Stimulated activated CD4-positive, alpha-beta T cell treated with anti-CD3 and anti-CD28 coated beads, Interleukin-15, amount 100 ng/mL, for 24 hours (primary cell): Measurements from ENCODE around the gene ORM2.
"Not testable (repeated sequence)": the region's sequence is repeated elsewhere in the genome, so short reads cannot be mapped to it uniquely, and the experiment has no call there.

Experiments
- DNase-seq: peaks from one replicate; pipeline ENCODE4 v3.0.0-alpha.2; 2020

The ORM2 gene

DNA sequence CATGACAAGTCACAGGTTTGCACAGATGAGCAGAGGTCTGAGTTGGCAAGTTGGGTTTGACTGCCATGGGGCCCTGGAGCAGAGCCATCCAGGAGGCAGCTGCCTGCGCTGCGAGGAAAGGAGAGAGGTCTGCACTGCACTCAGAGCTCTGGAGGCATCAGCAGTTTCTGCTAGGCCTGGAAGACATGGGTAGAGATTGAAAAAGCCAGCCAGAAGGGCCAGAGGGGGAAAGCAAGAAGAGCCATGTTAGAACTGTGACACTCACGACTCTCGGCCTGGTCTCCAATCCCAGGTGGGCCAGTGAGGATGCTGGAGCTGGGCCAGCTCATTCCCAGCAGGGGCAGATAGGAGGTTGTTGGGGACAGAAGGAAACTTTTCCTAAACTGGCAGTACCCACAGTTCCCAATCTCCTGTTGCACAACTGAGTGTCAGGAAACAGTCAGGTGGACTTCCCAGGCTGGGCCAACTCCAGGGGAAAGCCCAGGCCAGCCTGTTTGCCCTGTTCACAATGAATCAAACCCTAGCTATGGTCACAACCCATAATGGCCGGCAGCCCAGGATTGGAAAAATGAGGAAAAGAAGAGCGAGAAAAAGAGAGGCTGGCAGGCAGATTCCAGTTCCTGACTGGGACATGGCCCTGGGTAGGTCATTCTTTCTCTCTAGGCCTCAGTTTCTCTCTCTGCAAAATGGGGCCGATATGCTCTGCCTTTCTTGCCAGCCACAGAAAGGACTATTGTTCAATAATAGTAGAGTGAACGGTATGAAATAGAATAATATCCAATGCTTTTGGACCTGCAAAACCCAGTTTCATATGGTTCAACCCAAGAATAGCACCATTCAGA is 14.6 kb upstream of the ORM2 start:
- no peak for DNase-seq

DNA sequence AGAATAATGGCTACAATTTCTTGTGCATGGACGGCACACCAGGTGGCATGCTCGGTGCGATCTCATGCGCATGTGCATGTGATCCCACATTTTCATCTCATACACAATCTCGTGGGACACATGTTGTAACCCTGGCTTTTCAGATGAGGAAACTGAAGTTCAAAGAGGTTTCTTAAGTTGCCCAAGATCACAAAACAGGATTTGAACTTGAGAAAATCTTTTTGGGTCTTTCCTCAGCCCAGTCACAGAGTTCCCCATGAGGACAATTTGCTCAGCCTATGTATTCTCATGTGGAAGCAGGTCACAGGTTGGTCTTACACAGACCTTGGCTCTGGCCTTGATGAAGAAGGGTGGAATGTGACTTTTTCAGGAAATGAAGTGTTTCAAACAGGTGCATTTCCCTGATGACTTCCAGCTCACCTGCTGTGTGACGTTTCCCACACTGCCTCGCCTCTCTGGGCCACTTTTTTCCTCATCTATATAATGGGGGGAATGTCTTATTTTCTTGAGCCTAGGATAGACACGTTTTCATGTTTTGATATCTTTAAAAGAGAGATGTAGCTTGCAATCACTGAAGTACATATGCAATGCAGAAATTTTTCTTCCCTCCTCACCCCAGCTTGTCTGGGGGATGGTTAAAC is 13.8 kb upstream of the ORM2 start:
- no peak for DNase-seq

DNA sequence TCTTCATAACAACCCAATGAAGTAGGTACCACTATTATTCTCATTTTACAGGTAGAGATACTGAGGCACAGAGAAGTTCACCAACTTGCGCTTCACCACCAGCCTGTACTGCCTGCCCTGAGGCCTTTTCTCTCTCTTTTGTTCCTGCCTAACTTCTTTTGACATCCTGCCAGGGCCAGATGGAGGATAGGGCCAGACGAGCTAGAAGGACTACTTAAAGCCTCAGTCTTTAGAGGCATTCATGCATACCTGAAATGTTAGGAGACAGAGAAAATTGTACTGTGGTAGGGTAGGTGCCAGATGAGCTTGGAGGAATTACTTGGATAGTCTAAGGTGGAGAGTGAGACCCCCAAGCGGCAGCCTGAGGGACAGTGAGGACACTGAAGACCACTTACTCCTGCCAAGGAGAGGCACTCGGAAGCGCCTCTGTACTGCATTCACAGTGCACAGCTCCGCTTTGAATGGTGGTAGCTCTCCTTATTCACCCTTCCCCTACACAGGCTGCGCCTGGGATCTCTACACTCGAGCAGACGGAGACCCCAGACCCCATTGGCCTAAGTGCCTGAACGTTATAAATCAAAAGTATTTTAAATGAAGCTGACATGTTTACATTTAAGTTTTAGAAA is 13.0 kb upstream of the ORM2 start:
- no peak for DNase-seq

DNA sequence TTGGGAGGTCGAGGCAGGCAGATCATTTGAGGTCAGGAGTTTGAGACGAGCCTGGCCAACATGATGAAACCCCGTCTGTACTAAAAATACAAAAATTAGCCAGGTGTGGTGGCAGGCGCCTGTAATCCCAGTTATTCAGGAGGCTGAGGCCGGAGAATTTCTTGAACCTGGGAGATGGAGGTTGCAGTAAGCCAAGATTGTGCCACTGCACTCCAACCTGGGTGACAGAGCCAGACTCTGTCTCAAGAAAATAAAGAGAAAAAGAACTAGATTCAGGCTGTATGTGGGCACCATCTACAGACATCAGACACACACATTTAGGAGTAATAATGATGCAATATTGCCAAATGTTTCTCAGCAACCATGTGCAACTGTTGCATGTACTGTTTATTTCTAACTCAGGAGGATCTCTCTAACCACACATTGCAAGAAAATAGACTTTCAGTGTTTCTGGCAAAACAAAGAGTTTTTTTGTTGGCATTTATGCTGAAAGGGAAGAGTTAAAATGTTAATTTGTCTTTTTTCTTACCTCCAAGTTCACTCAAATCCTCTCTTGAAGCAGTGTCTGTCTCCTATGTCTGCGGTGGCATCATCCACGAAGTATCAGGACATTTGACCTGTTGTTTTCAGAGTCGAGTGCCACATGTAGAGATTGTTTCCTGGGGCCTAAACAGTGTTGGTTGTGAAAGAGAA is 11.9 kb upstream of the ORM2 start:
- DNase-seq = no peak

DNA sequence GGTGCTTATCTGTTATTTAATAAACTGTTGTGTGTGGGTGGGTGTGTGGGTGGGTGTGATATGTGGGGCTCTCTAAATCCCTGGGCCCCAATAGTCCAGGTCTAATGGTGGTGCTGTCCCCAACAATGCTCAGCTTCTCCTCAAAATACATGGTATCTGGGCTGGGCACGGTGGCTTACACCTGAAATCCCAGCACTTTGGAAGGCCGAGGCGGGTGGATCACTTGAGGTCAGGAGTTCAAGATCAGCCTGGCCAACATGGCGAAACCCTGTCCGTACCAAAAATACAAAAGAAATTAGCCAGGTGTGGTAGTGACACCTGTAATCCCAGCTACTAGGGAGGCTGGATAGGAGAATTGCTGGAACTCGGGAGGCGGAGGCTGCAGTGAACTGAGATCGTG is 11.3 kb upstream of the ORM2 start:
- no peak for DNase-seq

DNA sequence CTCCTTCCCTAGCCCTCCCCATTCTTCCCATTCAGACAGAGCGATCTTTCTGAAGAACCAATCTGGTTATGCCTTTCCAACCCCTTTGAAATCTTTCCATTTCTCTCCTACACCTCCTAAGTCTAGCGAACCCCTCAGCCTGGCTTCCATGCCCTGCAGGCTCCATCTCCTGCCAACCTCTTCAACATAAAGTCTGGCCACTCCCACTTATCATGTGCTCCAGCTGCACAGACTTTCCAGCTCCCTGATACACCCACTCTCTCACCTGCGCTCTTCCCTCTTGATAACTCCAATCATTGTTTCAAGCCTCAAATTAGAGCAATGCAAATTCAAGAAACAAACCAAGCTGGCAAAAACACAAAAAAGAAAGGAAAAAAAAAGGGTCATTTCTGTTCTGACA is 10.5 kb upstream of the ORM2 start:
- no peak for DNase-seq

DNA sequence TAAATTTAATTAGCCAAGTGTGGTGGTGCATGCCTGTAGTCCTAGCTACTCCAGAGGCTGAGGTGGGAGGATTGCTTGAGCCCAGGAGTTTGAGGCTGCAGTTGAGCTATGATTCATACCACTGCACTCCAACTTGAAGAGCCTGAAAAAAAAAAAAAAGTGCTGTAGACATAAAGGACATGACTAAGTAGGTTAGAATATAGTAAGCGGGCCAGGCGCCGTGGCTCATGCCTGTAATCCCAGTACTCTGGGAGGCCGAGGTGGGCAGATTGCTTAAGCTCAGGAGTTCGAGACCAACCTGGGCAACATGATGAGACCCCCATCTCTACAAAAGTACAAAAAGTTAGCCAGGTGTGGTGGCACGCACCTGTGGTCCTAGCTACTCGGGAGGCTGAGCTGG is 9.0 kb upstream of the ORM2 start:
- DNase-seq = not testable (repeated sequence)

DNA sequence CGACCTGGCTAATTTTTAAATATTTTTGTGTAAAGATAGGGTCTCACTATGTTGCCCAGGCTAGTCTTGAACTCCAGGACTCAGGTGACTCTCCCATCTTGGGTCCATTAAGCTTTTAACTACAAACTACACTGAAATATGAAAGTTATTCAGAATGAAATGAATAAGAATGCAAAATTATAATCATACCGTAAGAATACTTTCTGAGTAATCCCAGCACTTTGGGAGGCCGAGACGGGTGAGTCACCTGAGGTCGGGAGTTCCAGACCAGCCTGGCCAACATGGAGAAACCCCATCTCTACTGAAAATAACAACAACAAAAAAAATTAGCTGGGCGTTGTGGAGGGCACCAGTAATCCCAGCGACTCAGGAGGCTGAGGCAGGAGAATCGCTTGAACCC is 7.9 kb upstream of the ORM2 start:
- peak; percentile 58 for DNase-seq

DNA sequence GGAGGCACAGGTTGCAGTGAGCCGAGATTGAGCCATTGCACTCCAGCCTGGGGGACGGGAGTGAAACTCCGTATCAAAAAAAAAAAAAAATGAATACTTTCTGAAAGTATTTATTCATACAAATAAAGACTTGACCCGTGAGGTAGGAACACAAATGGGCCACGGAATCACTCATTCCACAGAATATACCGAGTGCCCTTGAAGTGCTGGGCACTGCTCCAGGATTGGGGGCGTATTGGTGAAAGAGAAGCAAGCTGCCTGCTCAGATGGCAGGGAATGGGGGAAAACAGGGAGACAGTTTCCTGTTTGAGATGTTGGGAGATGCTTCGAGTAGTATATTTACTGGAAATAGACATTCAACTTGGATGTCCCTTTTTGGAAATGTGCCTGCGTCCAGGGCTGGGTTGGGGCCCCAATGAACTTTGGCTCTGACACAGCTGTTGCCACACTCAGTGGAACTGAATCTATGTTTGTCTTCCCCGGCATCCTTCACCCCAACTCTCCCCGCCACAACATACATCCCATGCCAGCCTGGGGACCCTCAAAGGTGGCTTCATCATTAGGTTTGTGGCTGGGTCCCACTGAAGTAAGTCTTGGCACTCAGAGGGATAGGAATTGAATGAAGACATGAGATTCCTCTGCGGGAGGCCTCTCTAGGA is 7.4 kb upstream of the ORM2 start:
- DNase-seq = not testable (repeated sequence)

DNA sequence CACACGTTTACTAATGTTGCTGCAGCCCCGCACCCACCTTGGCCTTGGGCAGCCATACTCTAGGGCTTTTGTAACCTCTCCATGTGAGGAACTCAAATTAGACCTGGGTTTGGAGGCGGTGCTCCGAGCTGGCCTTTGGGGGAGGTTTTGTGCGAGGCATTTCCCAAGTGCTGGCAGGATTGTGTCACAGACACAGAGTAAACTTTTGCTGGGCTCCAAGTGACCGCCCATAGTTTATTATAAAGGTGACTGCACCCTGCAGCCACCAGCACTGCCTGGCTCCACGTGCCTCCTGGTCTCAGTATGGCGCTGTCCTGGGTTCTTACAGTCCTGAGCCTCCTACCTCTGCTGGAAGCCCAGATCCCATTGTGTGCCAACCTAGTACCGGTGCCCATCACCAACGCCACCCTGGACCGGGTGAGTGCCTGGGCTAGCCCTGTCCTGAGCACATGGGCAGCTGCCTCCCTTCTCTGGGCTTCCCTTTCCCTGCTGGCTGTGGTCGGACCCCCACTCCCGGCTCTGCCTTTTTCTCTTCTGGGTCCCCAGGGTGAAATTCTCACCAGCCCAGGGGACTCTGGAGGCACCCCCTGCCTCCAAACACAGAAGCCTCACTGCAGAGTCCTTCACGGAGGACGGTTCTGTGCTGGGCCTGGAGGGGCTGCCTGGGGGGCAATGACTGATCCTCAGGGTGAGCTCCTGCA is 6.7 kb upstream of the ORM2 start, which contains the start of gene ORM1:
Gene ORM1, plus strand, starts transcription at position 268 of the 701 bp plus-strand sequence. Its CDS starts 36 bp downstream, at position 304.
- not testable (repeated sequence) for DNase-seq

DNA sequence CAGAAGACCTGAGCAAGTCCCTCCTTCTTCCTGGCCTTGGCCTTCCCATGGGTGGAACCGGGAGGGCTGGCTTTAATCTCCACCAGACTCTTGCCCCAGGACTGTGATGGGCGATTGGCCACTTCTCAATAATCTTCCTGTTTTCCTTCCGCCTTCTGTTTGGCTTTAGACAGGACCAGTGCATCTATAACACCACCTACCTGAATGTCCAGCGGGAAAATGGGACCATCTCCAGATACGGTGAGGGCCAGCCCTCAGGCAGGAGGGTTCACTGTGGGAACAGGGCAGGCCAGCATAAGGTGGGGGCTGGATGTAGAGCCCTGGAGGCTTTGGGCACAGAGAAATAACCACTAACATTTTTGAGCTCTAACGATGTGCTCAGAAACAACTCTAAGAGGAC is 5.8 kb upstream of the ORM2 start:
- not testable (repeated sequence) for DNase-seq

DNA sequence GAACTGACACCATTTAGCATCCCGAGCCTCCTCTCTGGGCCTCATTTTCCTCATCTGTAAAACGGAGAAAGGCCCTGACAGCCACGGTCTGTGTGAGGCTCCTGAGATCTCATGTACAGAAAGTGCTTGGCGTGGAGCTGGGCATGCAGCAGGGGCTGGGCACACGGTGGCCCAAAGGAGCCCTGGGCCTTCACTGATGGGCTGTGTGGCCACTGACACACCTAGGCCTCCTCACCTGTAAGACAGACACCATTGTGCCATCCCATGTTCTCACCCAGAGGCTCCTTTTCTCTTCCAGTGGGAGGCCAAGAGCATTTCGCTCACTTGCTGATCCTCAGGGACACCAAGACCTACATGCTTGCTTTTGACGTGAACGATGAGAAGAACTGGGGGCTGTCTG is 5.2 kb upstream of the ORM2 start:
- DNase-seq = no peak

DNA sequence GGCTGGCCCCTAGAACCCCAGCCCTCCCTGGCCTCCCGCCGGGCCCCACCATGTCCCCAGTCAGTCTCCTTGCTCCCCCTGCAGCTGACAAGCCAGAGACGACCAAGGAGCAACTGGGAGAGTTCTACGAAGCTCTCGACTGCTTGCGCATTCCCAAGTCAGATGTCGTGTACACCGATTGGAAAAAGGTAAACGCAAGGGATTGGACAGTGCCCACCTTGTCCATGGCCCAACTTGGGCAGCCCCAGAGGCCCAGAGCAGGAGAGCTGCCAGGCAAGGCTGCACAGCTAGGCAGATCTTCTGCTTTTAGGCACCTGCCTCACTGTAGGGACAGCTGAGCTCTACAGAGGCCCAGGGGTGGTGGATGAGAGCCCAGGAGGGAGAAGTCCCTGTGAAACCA is 4.7 kb upstream of the ORM2 start:
- not testable (repeated sequence) for DNase-seq

DNA sequence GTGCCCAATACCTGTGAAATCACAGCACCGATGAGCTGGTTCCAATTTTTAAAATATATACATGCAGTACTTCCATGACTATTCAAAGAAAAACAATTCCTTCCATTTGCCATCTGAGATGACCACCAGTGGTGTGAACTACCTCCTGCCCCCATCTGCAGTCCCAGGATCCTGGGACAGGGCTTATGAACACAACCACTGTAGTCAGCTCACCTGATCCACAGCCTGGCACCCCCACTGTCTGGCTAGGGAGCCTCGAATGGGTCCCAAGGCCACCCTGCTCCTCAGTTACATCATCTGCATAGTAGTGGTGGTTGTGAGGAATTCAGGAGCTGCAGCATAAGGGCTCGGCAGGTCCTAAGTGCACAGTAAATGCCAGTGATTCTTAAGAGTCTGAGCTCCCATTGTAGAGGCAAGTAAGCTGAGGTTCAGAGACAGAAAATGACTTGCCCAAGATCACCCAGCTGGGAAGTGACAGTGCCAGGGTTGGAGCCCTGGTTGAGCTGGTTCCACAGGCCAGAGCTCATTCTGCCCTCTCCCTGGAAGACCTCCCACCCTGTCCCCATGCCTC is 3.9 kb upstream of the ORM2 start:
- not testable (repeated sequence) for DNase-seq

DNA sequence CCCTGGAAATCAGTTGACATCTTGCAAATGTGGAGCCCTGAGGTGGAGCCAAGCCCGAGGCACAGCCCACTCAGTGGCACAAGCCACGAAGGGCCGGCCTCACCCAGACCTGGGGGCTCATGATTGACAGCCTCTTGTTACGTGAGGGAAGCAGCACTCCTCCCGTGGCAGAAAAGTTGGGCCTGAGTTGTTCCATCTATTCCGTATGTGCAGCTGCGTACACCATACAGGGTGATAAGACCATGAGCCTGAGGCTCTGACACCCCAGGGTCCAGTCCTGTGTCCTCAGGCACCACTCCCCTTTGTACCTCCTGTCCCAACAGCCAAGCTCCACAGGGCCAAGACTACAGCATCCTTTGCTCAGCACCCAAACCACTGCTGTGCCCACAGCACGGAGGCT is 1.9 kb upstream of the ORM2 start:
- DNase-seq = no peak

DNA sequence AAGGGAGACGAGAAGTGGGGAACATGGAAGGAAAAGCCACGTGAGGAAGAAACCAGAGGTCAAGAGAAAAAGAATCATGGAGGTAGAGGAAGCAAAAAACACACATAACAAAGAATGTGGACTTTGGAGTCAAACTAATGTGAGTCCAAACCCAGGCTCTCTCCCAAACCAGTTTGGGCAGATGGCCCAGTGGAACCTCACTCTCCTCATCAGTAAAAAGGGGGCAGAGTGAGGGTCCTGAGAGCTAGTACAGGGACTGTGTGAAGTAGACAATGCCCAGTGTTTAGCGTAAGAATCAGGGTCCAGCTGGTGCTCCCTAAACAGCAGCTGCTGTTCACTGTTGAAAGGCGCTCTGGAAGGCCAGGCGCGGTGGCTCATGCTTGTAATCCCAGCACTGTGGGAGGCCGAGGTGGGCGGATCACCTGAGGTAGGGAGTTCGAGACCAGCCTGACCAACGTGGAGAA is 1.3 kb upstream of the ORM2 start:
- not testable (repeated sequence) for DNase-seq

DNA sequence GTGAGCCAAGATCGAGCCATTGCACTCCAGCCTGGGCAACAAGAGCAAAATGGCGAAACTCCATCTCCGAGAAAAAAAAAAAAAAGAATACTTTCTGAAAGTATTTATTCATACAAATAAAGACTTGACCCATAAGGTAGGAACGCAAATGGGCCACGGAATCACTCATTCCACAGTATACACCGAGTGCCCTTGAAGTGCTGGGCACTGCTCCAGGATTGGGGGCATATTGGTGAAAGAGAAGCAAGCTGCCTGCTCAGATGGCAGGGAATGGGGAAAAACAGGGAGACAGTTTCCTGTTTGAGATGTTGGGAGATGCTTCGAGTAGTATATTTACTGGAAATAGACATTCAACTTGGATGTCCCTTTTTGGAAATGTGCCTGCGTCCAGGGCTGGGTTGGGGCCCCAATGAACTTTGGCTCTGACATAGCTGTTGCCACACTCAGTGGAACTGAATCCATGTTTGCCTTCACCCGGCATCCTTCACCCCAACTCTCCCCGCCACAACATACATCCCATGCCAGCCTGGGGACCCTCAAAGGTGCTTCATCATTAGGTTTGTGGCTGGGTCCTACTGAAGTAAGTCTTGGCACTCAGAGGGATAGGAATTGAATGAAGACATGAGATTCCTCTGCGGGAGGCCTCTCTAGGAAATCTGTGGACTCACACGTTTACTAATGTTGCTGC is 588 bp upstream of the ORM2 start:
- not testable (repeated sequence) for DNase-seq

DNA sequence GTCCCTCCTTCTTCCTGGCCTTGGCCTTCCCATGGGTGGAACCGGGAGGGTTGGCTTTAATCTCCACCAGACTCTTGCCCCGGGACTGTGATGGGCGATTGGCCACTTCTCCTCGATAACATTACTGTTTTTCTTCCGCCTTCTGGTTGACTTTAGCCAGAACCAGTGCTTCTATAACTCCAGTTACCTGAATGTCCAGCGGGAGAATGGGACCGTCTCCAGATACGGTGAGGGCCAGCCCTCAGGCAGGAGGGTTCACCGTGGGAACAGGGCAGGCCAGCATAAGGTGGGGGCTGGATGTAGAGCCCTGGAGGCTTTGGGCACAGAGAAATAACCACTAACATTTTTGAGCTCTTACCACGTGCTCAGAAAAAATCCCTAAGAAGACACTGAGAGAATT is 967 bp downstream of the ORM2 start:
- DNase-seq = no peak

DNA sequence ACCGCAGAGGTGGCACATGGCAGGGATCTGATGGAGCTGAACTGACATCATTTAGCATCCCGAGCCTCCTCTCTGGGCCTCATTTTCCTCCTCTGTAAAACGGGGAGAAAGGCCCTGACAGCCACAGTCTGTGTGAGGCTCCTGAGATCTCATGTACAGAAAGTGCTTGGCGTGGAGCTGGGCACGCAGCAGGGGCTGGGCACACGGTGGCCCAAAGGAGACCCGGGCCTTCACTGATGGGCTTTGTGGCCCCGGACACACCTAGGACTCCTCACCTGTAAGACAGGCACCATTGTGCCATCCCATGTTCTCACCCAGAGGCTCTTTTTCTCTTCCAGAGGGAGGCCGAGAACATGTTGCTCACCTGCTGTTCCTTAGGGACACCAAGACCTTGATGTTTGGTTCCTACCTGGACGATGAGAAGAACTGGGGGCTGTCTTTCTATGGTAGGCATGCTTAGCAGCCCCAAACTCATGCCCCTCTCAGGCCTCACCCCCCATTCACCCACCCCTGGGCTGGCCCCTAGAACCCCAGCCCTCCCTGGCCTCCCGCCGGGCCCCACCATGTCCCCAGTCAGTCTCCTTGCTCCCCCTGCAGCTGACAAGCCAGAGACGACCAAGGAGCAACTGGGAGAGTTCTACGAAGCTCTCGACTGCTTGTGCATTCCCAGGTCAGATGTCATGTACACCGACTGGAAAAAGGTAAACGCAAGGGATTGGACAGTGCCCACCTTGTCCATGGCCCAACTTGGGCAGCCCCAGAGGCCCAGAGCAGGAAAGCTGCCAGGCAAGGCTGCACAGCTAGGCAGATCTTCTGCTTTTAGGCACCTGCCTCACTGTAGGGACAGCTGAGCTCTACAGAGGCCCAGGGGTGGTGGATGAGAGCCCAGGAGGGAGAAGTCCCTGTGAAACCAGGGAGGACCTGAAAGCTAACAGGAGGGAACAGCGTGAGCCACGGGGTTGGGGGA is 1.8 kb downstream of the ORM2 start:
- DNase-seq = not testable (repeated sequence)
